ENCODE measurements around the gene CAMTA1.
A peak's percentile ranks its signal among the peaks of the same experiment; 100 is the strongest.

CAMTA1 gene

GRCh38 chr1:7097938-7098592, 312.8 kb downstream of the CAMTA1 start:
- DNase-seq: no peak

- DNase-seq: no peak
Measured at GRCh38 chr1:7098641-7099040, 313.4 kb downstream of the CAMTA1 start.

- no peak for DNase-seq
Measured at GRCh38 chr1:7100479-7100878, 315.2 kb downstream of the CAMTA1 start.

GRCh38 chr1:7101187-7101586, 315.9 kb downstream of the CAMTA1 start:
- DNase-seq: no peak

- DNase-seq: no peak
Measured at GRCh38 chr1:7103361-7103782, 318.1 kb downstream of the CAMTA1 start.

- no peak for DNase-seq
Measured at GRCh38 chr1:7103874-7104273, 318.6 kb downstream of the CAMTA1 start.

- no peak for DNase-seq
Measured at GRCh38 chr1:7104339-7104738, 319.1 kb downstream of the CAMTA1 start.

- DNase-seq: no peak
Measured at GRCh38 chr1:7105269-7105668, 320.0 kb downstream of the CAMTA1 start.

- no peak for DNase-seq
Measured at GRCh38 chr1:7106442-7107108, 321.3 kb downstream of the CAMTA1 start.

GRCh38 chr1:7107109-7107830, 322.0 kb downstream of the CAMTA1 start:
- no peak for DNase-seq

- no peak for DNase-seq
Measured at GRCh38 chr1:7108251-7108650, 323.0 kb downstream of the CAMTA1 start.

GRCh38 chr1:7109901-7110300, 324.6 kb downstream of the CAMTA1 start:
- no peak for DNase-seq

- no peak for DNase-seq
Measured at GRCh38 chr1:7110321-7110720, 325.1 kb downstream of the CAMTA1 start.

GRCh38 chr1:7111853-7112252, 326.6 kb downstream of the CAMTA1 start:
- no peak for DNase-seq

- DNase-seq: no peak
Measured at GRCh38 chr1:7113136-7113535, 327.9 kb downstream of the CAMTA1 start.

GRCh38 chr1:7113822-7114221, 328.6 kb downstream of the CAMTA1 start:
- no peak for DNase-seq

- DNase-seq: no peak
Measured at GRCh38 chr1:7116001-7116400, 330.7 kb downstream of the CAMTA1 start.

- peak; percentile 35 for DNase-seq
Measured at GRCh38 chr1:7117399-7118281, 332.4 kb downstream of the CAMTA1 start.

- DNase-seq: no peak
Measured at GRCh38 chr1:7119156-7119555, 333.9 kb downstream of the CAMTA1 start.

- no peak for DNase-seq
Measured at GRCh38 chr1:7120863-7121621, 335.8 kb downstream of the CAMTA1 start.

- DNase-seq: no peak
Measured at GRCh38 chr1:7121622-7121988, 336.4 kb downstream of the CAMTA1 start.

GRCh38 chr1:7127322-7128075, 342.2 kb downstream of the CAMTA1 start:
- no peak for DNase-seq

Data from 8988T (cell line).